HG03342 (cell line): ENCODE data around the gene MOB2.
"Not testable (repeated sequence)": the region's sequence is repeated elsewhere in the genome, so short reads cannot be mapped to it uniquely, and the experiment has no call there.

Experiments used
- ATAC-seq: cut with Tn5 transposase; IDR thresholded peaks from one replicate; pipeline ENCODE4 v1.9.1; 2021; ENCODE audit warnings: mild to moderate bottlenecking, moderate library complexity; ENCODE audit not compliant: unreplicated experiment

The MOB2 gene

GRCh38 chr11:1444823-1445422 is 41.7 kb downstream of the MOB2 start:
- no peak for ATAC-seq

GRCh38 chr11:1444321-1444720 is 42.3 kb downstream of the MOB2 start:
- no peak for ATAC-seq

GRCh38 chr11:1443737-1444136 is 42.8 kb downstream of the MOB2 start:
- ATAC-seq, result no peak

- no peak for ATAC-seq
Measured at GRCh38 chr11:1442807-1443366, 43.7 kb downstream of the MOB2 start.

- ATAC-seq, result no peak
Measured at GRCh38 chr11:1442163-1442562, 44.4 kb downstream of the MOB2 start.

- ATAC-seq, result no peak
Measured at GRCh38 chr11:1440496-1440895, 46.1 kb downstream of the MOB2 start.

- ATAC-seq, result no peak
Measured at GRCh38 chr11:1440066-1440465, 46.5 kb downstream of the MOB2 start.

- no peak for ATAC-seq
Measured at GRCh38 chr11:1439341-1439740, 47.2 kb downstream of the MOB2 start.

GRCh38 chr11:1438967-1439330 is 47.6 kb downstream of the MOB2 start:
- no peak for ATAC-seq

GRCh38 chr11:1438261-1438966 is 48.2 kb downstream of the MOB2 start:
- ATAC-seq, result no peak

- ATAC-seq, result no peak
Measured at GRCh38 chr11:1437500-1437899, 49.1 kb downstream of the MOB2 start.

- ATAC-seq, result no peak
Measured at GRCh38 chr11:1436468-1437039, 50.0 kb downstream of the MOB2 start.

GRCh38 chr11:1435820-1436467 is 50.6 kb downstream of the MOB2 start:
- no peak for ATAC-seq

- ATAC-seq, result not testable (repeated sequence)
Measured at GRCh38 chr11:1435479-1435819, 51.1 kb downstream of the MOB2 start.

GRCh38 chr11:1433977-1434640 is 52.5 kb downstream of the MOB2 start:
- ATAC-seq, result no peak

- ATAC-seq, result no peak
Measured at GRCh38 chr11:1433568-1433967, 53.0 kb downstream of the MOB2 start.

GRCh38 chr11:1428762-1429316 is 57.7 kb downstream of the MOB2 start:
- no peak for ATAC-seq

- ATAC-seq, result no peak
Measured at GRCh38 chr11:1425439-1425838, 61.1 kb downstream of the MOB2 start.

GRCh38 chr11:1425006-1425405 is 61.6 kb downstream of the MOB2 start:
- no peak for ATAC-seq

- ATAC-seq, result not testable (repeated sequence)
Measured at GRCh38 chr11:1423406-1423805, 63.2 kb downstream of the MOB2 start.

GRCh38 chr11:1422981-1423380 is 63.6 kb downstream of the MOB2 start:
- ATAC-seq, result no peak
